HepG2 (cell line): ENCODE data around the gene G6PC3. TPM values are rescaled to one million over a fixed set of nuclear protein-coding genes. Genes with fewer than 3 reads are reported as not detected.

Source experiments
- ATAC-seq: fragments of 200-7000 bp; cut with Tn5 transposase; 3 replicates; pipeline ENCODE4 v1.9.1; 2020; ENCODE audit warnings: mild to moderate bottlenecking, moderate library complexity
- BruUV-seq: library from RNA; stranded (reverse); fragments of 400-500 nt; replicated peaks from 2 replicates; lab custom pipeline; 2021; lab: Mats Ljungman, UMichigan
- CTCF ChIA-PET: fragments of 300-600 bp; formaldehyde crosslinking; extraction: SDS; loops from one replicate; lab custom pipeline; 2021; ENCODE audit warnings: low total read pairs, inconsistent platforms, low intra/inter-chr PET ratio; lab: Yijun Ruan, JAX
- POLR2A ChIA-PET: fragments of 350-600 bp; sonication (Branson Sonifier 250); formaldehyde crosslinking; loops from one replicate; lab custom pipeline; 2020; ENCODE audit warnings: antibody characterized with exemption, inconsistent platforms; lab: Yijun Ruan, JAX
- DNase-seq: peaks from one replicate; pipeline ENCODE4 v3.0.0-alpha.2; 2015; ENCODE audit warnings: low spot score
- FAIRE-seq: peaks from 3 replicates; lab custom pipeline; 2011; peaks lifted over from hg19 to GRCh38; lab: Jason Lieb, UNC
- H2AFZ ChIP-seq: one replicate; pipeline ENCODE4 v1.6.1; 2011; ENCODE audit warnings: low read length, inconsistent platforms
- H3K27ac ChIP-seq: fragments of 300-600 bp; 3 replicates; pipeline ENCODE4 v1.8.0; 2011; ENCODE audit warnings: mixed run types, mild to moderate bottlenecking, mixed read lengths, low read length, inconsistent platforms; ENCODE audit not compliant: insufficient read depth; ENCODE audit errors: extremely low read length
- H3K27me3 ChIP-seq, 2 experiments: fragments of 200-600 bp in 1 of 2; 2 replicates in 1 of 2; 3 replicates in 1 of 2; pipeline versions ENCODE4 v1.6.0 to v1.8.0; 2011; ENCODE audit warnings: low read length in 2 of 2, mild to moderate bottlenecking in 2 of 2, moderate library complexity in 2 of 2, inconsistent platforms in 1 of 2; ENCODE audit not compliant: insufficient read depth in 2 of 2, control insufficient read depth in 1 of 2
- H3K36me3 ChIP-seq, 2 experiments: fragments of 200-600 bp in 1 of 2; replicated peaks in 1 of 2; 2 replicates in 1 of 2; 3 replicates in 1 of 2; pipeline versions ENCODE4 v1.5.1 to v1.8.0; 2011; ENCODE audit warnings: low read length in 2 of 2, inconsistent platforms in 1 of 2; ENCODE audit not compliant: insufficient read depth in 2 of 2, control insufficient read depth in 1 of 2
- H3K4me1 ChIP-seq: 2 replicates; pipeline ENCODE4 v1.5.1; 2012; ENCODE audit warnings: low read length, inconsistent platforms; ENCODE audit not compliant: insufficient read depth
- H3K4me2 ChIP-seq: 2 replicates; pipeline ENCODE4 v1.6.0; 2011; ENCODE audit warnings: low read depth, low read length, inconsistent platforms
- H3K4me3 ChIP-seq, 3 experiments: fragments of 200-600 bp in 1 of 3; sonication (generic), shearing (Covaris generic) in 1 of 3; replicated peaks in 1 of 3; 2 replicates each; pipeline ENCODE4 v1.5.1; 2011 to 2016; ENCODE audit warnings: low read length in 3 of 3, inconsistent platforms in 2 of 3, low read depth in 2 of 3, mild to moderate bottlenecking in 2 of 3, control low read depth in 1 of 3, mixed read lengths in 1 of 3; ENCODE audit not compliant: insufficient read depth in 1 of 3
- H3K79me2 ChIP-seq: one replicate; pipeline ENCODE4 v1.6.1; 2011; ENCODE audit warnings: low read length, inconsistent platforms; ENCODE audit not compliant: insufficient read depth
- H3K9ac ChIP-seq: 2 replicates; pipeline ENCODE4 v1.6.0; 2011; ENCODE audit warnings: mild to moderate bottlenecking, low read depth, low read length, inconsistent platforms; ENCODE audit not compliant: insufficient read depth
- H3K9me3 ChIP-seq: 2 replicates; pipeline ENCODE4 v1.5.1; 2012; ENCODE audit warnings: mild to moderate bottlenecking, low read length
- H4K20me1 ChIP-seq: 2 replicates; pipeline ENCODE4 v1.6.0; 2011; ENCODE audit warnings: inconsistent platforms, mild to moderate bottlenecking, low read length, moderate library complexity; ENCODE audit not compliant: insufficient read depth
- CAMTA2 ChIP-seq: sonication (generic); formaldehyde crosslinking; IDR thresholded peaks from 2 replicates; pipeline ENCODE4 v1.4.0; 2020; ENCODE audit warnings: mild to moderate bottlenecking, missing genetic modification reagents, borderline replicate concordance
- NR2C2 ChIP-seq: sonication (generic); formaldehyde crosslinking; IDR thresholded peaks from 2 replicates; pipeline ENCODE4 v1.4.0; 2020; ENCODE audit warnings: missing genetic modification reagents, mild to moderate bottlenecking, moderate library complexity, borderline replicate concordance
- RBFOX2 ChIP-seq: fragments of 200-400 bp; formaldehyde crosslinking; IDR thresholded peaks from 2 replicates; pipeline ENCODE4 v1.6.1; 2017; ENCODE audit warnings: low read depth, mild to moderate bottlenecking, low read length
- SIX1 ChIP-seq: sonication (generic); formaldehyde crosslinking; IDR thresholded peaks from 2 replicates; pipeline ENCODE4 v1.4.0; 2020; ENCODE audit warnings: missing genetic modification reagents, borderline replicate concordance
- SP140L ChIP-seq: sonication (generic); formaldehyde crosslinking; IDR thresholded peaks from 2 replicates; pipeline ENCODE4 v1.4.0; 2020; ENCODE audit warnings: missing genetic modification reagents, borderline replicate concordance
- SSRP1 ChIP-seq: IDR thresholded peaks from 2 replicates; pipeline ENCODE4 v1.6.1; 2016; ENCODE audit warnings: control low read depth
- ZNF629 ChIP-seq: sonication (generic); formaldehyde crosslinking; conservative IDR thresholded peaks from 2 replicates; pipeline ENCODE4 v1.5.0; 2020; ENCODE audit warnings: missing genetic modification reagents
- ZSCAN12 ChIP-seq: sonication (generic); formaldehyde crosslinking; IDR thresholded peaks from 2 replicates; pipeline ENCODE4 v1.9.0; 2021; ENCODE audit warnings: mild to moderate bottlenecking, missing genetic modification reagents
- ZSCAN25 ChIP-seq: sonication (generic); formaldehyde crosslinking; IDR thresholded peaks from 2 replicates; pipeline ENCODE4 v1.8.0; 2022; ENCODE audit warnings: mild to moderate bottlenecking, missing genetic modification reagents
- WGBS: methylation state at CpG from one replicate; pipeline ENCODE4 v1.1.6; 2017; ENCODE audit warnings: low lambda C conversion rate; 5-methylcytosine and 5-hydroxymethylcytosine counted together
- in situ Hi-C: cut with HindIII; loops from 2 replicates; pipeline ENCODE4 v1.10.0; 2017; ENCODE audit warnings: low pct_unique_long_range_greater_than_20kb; ENCODE audit not compliant: extremely low pct_ligation_motif_present
- intact Hi-C: fragments of 100-400 bp; cut with micrococcal nuclease; formaldehyde crosslinking; loops from one replicate; pipeline ENCODE4 v1.10.0; 2022; ENCODE audit not compliant: unreplicated experiment
- polyA plus RNA-seq, 8 experiments: library from polyadenylated mRNA; depleted of rRNA in 3 of 8; stranded (reverse) in 7 of 8; unstranded in 1 of 8; fragments of >200 nt; fragmentation: Illumina TruSeq in 4 of 8; extraction: Trizol in 4 of 8; gene quantifications; 2 replicates each; pipeline versions ENCODE4 v1.2.1 to v1.2.3, GENCODE V29; 2011 to 2016; ENCODE audit warnings: low read depth in 4 of 8, missing spikeins in 1 of 8, mixed read lengths in 1 of 8; ENCODE audit not compliant: insufficient read depth in 1 of 8
- total RNA-seq, 5 experiments: library from RNA; depleted of rRNA; stranded (reverse); fragments of >200 nt; fragmentation: Illumina TruSeq; extraction: Trizol; gene quantifications; 2 replicates each; pipeline ENCODE4 v1.2.3, GENCODE V29; 2016; ENCODE audit warnings: low read depth in 1 of 5

The G6PC3 gene
- total and polyA plus RNA-seq, 2 of the 13 experiments (the other 11 are each of a cell fraction or from before 2014, with no cell fraction given): 38.5 to 75.8 TPM

GRCh38 chr17:44063704-44064639 is 6.6 kb upstream of the G6PC3 start:
- H3K27me3 ChIP-seq: peaks cover 0 to 3% of the 10 kb centered on the region in 2 experiments; a peak in 1 of 5 replicates
- H3K36me3 ChIP-seq: peaks cover 8 to 47% of the 10 kb centered on the region in 2 experiments
- H3K4me3 ChIP-seq: no peak overlapping the region
- no peak for DNase-seq
- no peak for FAIRE-seq
- no peaks in the 10 kb centered on the region for H3K9me3 ChIP-seq
- H3K4me2 ChIP-seq: peak overlapping the region; percentile 45
- ATAC-seq: no peak
- 92% methylated on average over 10 of the region's 10 CpGs for WGBS
- POLR2A ChIA-PET: interaction anchor here (0.9 kb wide), 1 partner anchor 32 kb away, joined by 3 read pairs; no protein-coding TSS in a partner anchor
- intact Hi-C loops: no loop called here
- TF ChIP-seq RBFOX2 (0 out of 2 replicates have a peak, but pooled peaks have one; percentile 37), SIX1 (CRISPR knock-in tag) (no peak), ZSCAN12 (CRISPR knock-in tag) (0 out of 2 replicates have a peak, but pooled peaks have one; percentile 41), NR2C2 (CRISPR knock-in tag) (no peak), SSRP1 (CRISPR knock-in tag) (0 out of 2 replicates have a peak, but pooled peaks have one; percentile 49), ZNF629 (CRISPR knock-in tag) (0 out of 2 replicates have a peak, but pooled peaks have one; percentile 16), CAMTA2 (CRISPR knock-in tag) (no peak), ZSCAN25 (CRISPR knock-in tag) (no peak), SP140L (CRISPR knock-in tag) (no peak)
- CTCF ChIA-PET: no interaction called here
- H3K27ac ChIP-seq: no peak overlapping the region
- peaks cover 8% of the 10 kb centered on the region for H4K20me1 ChIP-seq
- peaks cover 70% of the 10 kb centered on the region for H3K4me1 ChIP-seq
- H2AFZ ChIP-seq: no peak overlapping the region
- BruUV-seq: TSS peak; percentile 43
- H3K9ac ChIP-seq: no peak overlapping the region
- peaks cover 67% of the 10 kb centered on the region for H3K79me2 ChIP-seq
- in situ Hi-C loops: no loop called here
